GM12875 (cell line): ENCODE data around the gene SPATA17.

Experiments used
- H3K4me3 ChIP-seq: one replicate; pipeline ENCODE4 v1.5.1; 2011; ENCODE audit warnings: low read depth, low read length, control low read depth
- TF ChIP-seq, protein P1 (sequence below): IDR thresholded peaks from 2 replicates; pipeline ENCODE4 v1.5.1; 2011; ENCODE audit warnings: low read depth, mild to moderate bottlenecking, control low read depth, inconsistent platforms, low read length, moderate library complexity, borderline replicate concordance; ENCODE audit not compliant: insufficient read depth

Gene SPATA17

DNA sequence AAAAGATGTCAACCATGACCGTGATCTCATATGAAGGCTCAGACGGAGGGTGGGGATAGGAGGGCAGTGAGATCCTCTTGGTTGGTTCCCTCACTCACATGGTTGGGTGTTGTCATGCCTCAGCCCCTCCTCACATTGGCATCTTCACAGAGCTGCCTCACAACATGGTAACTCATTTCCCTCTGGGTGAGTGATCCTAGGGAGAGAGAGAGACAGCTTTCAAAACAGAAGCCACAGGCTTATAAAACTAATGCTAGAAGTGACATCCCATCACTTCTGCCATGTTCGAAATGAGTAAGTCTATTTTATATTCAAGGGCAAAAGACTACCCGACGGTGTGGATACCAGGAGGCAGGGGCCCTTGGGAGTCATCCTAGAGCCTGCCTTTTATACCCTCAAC is 145.5 kb downstream of the SPATA17 start:
- TF ChIP-seq, protein P1, sequence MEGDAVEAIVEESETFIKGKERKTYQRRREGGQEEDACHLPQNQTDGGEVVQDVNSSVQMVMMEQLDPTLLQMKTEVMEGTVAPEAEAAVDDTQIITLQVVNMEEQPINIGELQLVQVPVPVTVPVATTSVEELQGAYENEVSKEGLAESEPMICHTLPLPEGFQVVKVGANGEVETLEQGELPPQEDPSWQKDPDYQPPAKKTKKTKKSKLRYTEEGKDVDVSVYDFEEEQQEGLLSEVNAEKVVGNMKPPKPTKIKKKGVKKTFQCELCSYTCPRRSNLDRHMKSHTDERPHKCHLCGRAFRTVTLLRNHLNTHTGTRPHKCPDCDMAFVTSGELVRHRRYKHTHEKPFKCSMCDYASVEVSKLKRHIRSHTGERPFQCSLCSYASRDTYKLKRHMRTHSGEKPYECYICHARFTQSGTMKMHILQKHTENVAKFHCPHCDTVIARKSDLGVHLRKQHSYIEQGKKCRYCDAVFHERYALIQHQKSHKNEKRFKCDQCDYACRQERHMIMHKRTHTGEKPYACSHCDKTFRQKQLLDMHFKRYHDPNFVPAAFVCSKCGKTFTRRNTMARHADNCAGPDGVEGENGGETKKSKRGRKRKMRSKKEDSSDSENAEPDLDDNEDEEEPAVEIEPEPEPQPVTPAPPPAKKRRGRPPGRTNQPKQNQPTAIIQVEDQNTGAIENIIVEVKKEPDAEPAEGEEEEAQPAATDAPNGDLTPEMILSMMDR: no peak

GRCh38 chr1:217781056-217781455 is 149.9 kb downstream of the SPATA17 start:
- H3K4me3 ChIP-seq: no peak overlapping the region
- TF ChIP-seq, protein P1: no peak

More for the DNA sequence above, 145.5 kb downstream of the SPATA17 start:
- no peak overlapping the region for H3K4me3 ChIP-seq

- TF ChIP-seq, protein P1: no peak
These were observed 159.9 kb downstream of the SPATA17 start for GRCh38 chr1:217791091-217791490.

DNA sequence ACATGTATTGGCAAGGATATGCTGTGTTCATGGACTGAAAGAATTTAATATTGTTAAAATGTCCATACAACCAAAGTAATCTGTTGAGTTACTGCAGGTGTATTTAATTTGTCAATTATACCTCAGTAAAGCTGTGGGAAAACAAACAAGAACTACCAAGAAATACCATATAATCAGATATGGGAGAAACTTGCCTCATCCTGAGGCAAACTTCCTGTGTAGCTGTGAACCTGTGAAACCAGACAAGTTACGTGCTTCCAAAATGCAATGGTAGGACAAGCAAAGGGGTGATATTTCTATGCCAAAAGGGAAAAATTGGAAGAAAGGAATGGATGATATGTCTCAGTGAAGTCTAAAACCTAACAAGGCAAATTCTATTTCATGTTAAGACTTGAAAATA is 174.6 kb downstream of the SPATA17 start:
- TF ChIP-seq, protein P1: no peak
- no peak overlapping the region for H3K4me3 ChIP-seq

More at GRCh38 chr1:217791091-217791490, 159.9 kb downstream of the SPATA17 start:
- no peak overlapping the region for H3K4me3 ChIP-seq

DNA sequence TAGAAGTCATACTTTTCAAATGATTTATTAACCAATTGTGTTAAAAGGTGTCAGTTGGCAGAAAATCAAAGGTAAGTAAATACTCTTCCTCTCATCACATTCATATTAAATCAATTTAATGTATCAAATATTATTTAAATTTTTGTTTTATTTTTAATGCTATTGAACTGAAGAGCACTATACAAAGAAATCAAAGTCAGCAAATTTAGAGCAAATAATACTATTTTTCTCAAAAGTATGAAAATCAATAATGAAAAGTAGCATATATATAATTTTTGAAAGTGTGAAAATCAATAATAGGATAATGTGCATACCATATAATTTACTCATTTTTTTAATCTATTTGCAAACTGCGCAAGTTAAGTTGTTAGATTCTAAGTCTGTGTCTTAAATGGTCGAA is 181.0 kb downstream of the SPATA17 start:
- TF ChIP-seq, protein P1: no peak

DNA sequence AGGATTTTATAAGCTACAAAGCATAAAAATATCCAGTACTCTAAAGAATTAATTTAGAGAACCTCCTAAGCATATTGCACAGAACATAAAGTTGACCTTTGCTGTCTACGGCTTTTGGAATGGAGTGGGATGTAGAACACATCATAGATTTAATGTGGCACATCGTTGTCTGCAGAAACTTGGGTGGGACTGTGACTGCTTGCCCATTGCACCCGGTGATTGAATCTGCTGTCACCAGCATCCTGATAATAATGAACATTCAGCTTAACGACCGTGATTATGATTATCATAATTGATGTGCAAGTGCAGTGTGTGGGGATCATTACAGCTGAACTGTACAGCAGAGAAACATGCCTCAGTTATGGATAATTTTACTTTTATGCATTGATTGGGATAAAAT is 181.9 kb downstream of the SPATA17 start:
- H3K4me3 ChIP-seq: no peak overlapping the region
- TF ChIP-seq, protein P1: no peak

More for the DNA sequence above, 181.0 kb downstream of the SPATA17 start:
- H3K4me3 ChIP-seq: no peak overlapping the region

GRCh38 chr1:217837691-217838090 is 206.5 kb downstream of the SPATA17 start:
- TF ChIP-seq, protein P1: no peak

More at GRCh38 chr1:217837691-217838090, 206.5 kb downstream of the SPATA17 start:
- H3K4me3 ChIP-seq: no peak overlapping the region
